OCI-M2 (cell line): ENCODE data around the gene RPS26.
"Not testable (repeated sequence)": the region's sequence is repeated elsewhere in the genome, so short reads cannot be mapped to it uniquely, and the experiment has no call there.

Experiments
- DNase-seq: peaks from one replicate; lab custom pipeline; 2025; ENCODE audit not compliant: unreplicated experiment; lab: John Stamatoyannopoulos, UW

Gene RPS26

DNA sequence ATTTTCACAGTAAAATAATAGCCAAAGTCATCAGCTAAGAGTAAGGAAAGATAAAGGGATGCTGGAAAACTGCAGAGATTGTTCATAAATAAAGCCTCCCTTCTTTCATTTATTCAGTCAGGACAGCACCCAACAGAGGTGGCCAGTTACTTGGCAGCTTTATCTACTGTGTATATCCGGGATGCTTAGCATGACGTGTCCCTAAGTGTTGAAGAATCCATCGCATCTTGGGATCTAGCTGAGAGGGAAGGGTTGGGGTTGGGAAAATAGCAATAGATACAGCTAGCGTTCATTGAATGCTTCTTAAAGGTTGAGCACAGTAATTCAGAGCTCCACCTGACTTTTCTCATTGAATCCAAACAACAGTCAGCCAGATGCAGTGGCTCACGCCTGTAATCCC is 32.7 kb downstream of the RPS26 start:
- DNase-seq, result no peak

DNA sequence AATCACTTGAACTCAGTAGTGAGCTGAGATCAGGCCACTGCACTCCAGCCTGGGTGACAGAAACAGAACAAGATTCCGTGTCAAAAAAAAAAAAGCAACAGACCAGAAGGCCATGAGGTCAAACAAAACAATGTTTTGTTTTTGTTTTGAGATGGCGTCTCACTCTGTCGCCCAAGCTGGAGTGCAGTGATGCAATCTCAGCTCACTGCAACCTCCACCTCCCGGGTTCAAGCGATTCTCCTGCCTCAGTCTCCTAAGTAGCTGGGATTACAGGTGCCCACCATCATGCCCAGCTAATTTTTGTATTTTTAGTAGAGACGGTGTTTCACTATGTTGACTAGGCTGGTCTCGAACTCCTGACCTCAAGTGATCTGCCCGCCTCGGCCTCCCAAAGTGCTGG is 36.2 kb downstream of the RPS26 start:
- DNase-seq, result not testable (repeated sequence)

DNA sequence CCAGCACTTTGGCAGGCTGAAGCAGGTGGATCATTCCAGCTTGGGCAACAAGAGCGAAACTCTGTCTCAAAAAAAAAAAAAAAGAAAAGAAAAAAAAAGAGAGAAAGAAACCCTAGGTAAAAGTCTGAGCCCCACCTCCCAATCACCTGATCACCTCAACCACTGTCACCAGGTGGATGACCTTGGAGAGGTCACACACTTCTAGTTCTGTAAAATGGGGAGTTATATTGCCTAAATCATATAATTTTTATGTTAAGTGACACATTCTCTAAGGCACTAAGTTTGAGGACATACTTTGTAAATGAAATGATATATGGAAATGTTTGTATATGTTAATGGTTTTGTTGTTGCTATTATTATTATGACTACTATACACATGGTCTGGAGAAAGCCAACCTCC is 36.7 kb downstream of the RPS26 start:
- no peak for DNase-seq

DNA sequence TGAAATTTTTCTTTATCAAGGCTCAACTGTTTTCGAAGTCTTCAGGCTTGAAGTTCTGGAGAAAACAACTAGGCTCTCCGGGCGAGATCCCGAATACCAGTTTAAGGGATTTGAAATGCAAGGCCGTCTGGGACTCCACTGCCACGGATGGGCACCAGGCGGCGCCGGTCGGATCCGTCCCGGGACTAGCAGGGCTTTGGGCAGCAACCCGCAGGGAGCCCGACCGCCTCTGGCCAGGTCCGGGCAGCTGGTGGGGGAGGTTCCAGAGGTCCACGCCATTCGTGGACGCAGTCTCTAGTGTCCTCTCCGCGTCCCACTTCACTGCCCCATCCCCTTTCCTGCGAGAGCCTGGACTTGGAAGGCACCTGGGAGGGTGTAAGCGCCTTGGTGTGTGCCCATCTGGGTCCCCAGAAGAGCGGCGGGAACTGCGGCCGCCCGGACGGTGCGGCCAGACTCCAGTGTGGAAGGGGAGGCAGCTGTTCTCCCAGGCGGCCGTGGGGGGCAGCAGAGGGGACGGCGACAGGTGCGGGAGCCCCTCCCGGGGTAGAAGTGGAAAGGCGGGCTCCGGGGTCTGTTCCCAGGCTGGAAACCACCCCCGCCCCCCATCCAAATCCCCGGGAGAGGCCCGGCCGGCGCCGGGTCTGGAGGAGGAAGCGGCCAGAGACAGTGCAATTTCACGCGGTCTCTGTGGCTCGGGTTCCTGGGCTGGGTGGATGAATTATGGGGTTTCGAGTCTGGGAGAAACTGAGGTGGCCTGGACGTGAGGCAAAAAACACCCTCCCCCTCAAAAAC is 37.4 kb downstream of the RPS26 start:
- DNase-seq, result no peak

DNA sequence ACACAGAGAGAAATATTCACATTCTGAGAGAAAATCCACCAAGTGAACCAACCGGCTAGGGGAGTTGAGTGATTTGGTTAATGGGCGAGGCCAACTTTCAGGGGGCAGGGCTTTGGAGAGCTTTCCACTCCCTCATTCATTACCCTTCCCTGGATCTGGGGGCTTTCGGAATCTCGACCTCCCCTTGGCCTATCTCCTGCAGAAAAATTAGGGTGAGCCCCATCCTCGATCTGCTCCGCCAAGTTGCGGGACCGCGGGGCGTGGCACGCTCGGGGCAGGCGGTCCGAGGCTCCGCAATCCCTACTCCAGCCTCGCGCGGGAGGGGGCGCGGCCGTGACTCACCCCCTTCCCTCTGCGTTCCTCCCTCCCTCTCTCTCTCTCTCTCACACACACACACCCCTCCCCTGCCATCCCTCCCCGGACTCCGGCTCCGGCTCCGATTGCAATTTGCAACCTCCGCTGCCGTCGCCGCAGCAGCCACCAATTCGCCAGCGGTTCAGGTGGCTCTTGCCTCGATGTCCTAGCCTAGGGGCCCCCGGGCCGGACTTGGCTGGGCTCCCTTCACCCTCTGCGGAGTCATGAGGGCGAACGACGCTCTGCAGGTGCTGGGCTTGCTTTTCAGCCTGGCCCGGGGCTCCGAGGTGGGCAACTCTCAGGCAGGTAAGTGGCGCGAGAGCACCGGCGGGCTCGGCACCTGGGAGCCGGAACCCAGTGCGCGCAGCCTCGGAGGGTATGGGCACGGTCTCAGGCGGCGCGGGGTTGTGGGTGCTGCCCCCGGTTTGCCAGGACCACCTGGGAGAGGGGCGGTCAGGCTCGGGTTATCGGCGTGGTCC is 38.2 kb downstream of the RPS26 start, which contains the start of gene ERBB3:
Gene ERBB3 (plus strand): TSS at position 443 of the 833 bp plus-strand sequence. CDS start 136 bp downstream, at position 579.
- DNase-seq, result no peak

DNA sequence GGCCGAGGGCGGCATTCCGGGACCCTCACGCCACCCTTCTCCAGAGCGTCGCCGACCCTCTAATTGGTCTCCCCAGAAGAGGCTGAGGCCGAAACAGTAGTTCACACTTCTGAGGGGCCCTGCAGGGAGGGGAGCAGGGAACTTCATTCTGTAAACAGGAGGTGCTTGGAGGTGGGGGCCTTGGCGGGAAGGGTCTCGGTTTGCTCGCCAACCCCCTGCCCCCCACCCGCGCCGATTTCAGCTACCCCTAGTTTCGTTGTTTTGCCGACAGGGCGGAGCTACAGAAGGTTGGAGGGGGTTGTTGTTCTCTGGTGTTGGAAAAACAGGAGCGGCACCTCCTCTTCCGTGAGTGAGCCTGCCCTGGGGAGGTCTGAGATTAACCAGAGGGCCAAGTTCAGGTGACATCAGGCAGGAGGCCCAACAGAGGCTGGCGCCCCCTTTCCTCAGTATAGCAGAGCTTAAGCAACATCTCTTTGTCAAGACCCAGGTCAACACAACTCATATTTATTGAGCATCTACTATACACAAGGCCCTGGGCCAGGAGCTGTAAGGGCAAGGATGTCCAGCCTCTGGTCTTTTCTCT is 38.9 kb downstream of the RPS26 start:
- DNase-seq, result no peak

DNA sequence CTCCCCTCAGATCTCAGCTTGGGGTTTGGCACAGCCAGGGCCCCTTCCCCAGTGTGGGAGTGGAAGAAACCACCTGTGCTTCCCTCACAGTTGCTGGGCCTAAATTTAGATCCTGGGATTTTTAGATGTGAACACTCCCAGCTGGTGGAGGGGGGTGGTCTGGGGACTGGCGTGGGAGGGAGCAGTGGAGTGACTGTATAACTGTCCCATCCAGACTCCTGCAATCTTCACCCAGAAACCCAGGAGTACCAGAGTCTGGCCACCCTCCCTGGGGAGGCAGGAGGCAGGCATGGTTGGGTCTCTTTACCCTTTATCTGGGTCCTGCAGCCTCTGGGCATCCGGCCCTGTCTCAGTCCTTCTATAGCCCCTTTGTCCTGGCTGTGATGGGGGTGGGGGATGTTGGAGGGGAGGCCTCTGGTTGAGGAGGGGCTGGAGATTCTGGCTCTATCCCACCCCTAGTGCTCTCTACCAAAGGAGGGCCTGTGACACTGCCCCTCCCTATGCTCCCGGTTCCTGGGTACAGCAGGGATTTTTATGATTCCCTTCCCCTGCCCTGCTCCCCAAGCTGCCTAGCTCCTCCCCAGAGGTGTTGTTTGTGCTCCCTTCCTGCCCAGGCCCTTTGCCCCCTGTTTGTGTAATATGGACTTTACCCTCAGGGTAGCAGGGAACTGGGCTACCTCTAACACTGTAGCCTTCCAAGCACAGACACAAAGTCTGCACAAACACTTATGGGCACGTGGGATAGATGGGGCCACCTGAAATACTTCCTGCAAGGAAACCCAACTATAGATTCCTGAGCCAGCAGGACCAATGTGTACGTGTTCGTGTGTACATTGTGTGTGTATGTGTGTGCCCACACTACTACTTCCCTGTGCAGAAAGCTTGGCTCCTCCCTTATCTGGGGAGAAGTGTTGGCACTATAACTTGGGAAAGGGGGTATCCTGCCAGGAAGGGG is 40.0 kb downstream of the RPS26 start:
- DNase-seq, result no peak

DNA sequence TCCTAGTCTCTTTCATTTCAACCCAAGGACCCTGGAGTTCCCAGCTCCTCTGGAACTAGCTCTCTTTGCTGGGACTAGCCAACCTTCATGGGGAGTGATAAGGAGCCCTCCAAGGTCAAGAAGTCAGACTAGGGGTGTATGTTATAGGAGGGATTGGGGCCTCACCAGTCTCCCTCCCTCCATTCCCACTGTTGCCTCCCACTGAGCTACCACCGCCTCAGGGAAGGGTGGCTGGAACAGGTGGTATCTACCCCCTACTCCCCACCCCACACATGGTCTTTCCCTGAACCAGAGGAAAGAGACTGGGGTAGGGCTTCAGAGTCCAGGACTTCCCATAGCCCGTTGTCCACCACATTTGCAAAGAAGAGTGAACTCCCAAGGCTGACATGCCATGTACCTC is 40.7 kb downstream of the RPS26 start:
- no peak for DNase-seq

DNA sequence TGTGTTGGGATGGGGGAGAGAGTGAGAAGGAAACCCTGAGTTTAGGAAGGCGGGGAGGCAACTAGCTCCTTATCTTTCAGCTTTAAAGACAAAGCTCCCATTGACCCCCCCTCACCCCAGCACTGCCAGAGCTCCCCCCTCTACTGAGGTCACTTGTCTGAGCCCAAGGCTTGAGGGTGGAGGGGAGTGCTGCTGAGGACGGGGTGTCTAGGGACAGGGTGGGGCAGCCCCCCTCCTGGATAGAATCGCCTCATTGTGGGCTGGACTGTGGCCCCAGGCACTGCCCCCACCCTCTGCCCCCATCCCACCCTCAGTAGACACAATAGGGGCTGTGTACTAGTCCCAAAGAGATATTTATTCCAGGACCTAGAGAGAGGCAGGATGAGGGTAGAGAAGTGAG is 41.2 kb downstream of the RPS26 start:
- no peak for DNase-seq

DNA sequence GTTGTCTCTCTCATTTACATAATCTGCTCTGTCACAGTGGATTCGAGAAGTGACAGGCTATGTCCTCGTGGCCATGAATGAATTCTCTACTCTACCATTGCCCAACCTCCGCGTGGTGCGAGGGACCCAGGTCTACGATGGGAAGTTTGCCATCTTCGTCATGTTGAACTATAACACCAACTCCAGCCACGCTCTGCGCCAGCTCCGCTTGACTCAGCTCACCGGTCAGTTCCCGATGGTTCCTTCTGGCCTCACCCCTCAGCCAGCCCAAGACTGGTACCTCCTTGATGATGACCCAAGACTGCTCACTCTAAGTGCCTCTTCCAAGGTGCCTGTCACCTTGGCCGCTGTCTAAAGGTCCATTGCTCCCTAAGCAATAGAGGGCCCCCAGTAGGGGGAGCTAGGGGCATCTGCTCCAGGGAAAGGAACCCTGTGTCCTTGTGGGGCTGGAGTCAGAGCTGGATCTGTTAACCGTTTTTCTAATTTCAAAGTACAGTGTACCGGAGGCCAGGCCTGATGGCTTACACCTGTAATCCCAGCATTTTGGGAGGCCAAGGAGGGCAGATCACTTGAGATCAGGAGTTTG is 43.3 kb downstream of the RPS26 start:
- no peak for DNase-seq

DNA sequence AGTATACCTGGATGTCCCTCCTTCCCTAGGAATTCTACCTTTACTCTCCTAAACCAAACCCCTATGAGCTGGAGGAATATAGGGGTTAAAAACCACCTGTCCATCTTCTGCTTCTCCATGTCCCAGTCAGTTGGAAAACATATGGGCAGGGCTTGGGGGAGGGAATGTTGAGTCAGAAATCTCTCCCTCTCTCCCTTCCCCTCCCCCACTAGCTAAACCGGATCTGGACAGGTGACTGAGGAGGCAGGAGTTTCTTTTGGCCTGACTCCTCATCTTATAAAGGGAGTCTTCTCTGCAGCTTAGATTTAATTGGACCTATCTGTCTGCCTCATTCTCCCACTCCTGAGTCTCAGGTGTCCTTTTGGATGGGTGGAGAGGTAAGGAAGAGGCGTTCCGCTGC is 44.4 kb downstream of the RPS26 start:
- no peak for DNase-seq

DNA sequence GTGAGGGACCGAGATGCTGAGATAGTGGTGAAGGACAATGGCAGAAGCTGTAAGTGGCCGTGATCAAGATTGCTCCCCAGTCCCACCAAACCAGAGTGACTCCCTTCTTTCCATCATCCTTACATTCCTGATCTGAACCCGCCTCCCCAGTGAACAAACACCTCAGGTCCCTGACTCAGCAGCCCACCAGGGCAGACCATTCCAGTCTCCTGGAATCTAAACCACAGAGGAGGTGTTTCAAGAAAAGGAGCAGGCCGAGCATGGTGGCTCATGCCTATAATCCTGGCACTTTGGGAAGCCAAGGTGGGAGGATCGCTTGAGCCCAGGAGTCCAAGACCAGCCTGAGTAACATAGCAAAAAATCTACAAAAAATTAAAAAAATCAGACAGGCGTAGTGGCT is 44.9 kb downstream of the RPS26 start:
- no peak for DNase-seq

DNA sequence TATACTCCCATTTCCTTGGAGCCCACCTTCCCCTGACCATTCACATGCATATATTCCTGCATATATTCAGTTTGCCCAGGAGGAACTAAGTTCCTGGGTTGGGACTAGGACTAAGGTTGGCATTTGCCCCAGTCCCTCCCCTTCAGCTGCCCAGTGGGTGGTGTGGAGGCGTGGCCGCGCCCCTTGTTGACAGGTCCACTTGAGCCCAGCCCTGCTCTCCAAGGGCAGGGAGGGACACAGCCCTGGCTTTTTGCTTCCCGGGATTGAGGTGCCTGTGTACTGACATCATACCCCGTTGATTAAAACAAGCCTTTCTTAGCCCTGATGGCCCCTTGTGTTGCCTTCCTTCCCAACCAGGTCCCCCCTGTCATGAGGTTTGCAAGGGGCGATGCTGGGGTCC is 45.5 kb downstream of the RPS26 start:
- no peak for DNase-seq
